ENCODE measurements around the gene BBS7. TPM values are rescaled to one million over a fixed set of nuclear protein-coding genes. Genes with fewer than 3 reads are reported as not detected.
A peak's percentile ranks its signal among the peaks of the same experiment; 100 is the strongest.

Gene BBS7
- polyA plus RNA-seq, 3 donors: 4.2 to 6.6 (median 5.5) TPM

DNA sequence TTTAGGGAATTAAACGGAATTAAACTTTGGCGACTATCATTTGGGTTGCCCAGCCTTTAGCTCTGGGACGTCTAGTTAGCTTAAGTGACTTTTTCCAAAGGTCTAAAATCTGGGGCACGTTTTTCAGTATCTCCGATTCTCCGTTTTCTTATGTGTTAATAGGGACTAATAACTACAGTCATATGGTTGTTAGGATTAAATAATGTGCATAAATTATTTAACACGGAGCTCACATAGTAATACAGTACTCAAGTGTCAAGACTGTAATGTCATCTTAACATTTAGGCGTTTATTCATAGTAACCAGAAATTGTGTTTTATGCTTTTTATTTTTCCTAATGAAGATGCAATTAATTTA is 46.1 kb downstream of the BBS7 start:
- Mint-ChIP-seq H3K9me3 (no peaks in the 10 kb centered on the region), H3K36me3 (peaks cover 12 to 15% of the 10 kb centered on the region in 2 donors), H3K27ac (peak overlapping the region; percentile 67 to 90 (median 82)), H3K4me1 (peaks cover 20% of the 10 kb centered on the region), H3K4me3 (peak overlapping the region; percentile 92 to 97), H3K27me3 (ENCODE audit: low read depth in 3 of 3) (no peaks in the 10 kb centered on the region)
- Histone ChIP-seq H3K27ac (ENCODE audit: low read depth in 1 of 2, low read length in 2 of 2) (peak overlapping the region; percentile 11 to 81), H3K9ac (ENCODE audit: insufficient read depth, low read length, poor library complexity, severe bottlenecking) (peak overlapping the region; percentile 61), H3K4me1 (ENCODE audit: control insufficient read depth in 1 of 2, insufficient read depth in 2 of 2, low read length in 2 of 2) (peaks cover 11 to 27% of the 10 kb centered on the region in 2 donors), H3K79me2 (ENCODE audit: insufficient read depth, low read length) (peaks cover 39% of the 10 kb centered on the region), H3K9me3 (replicated peaks in 1 of 2; ENCODE audit: control insufficient read depth in 1 of 2, insufficient read depth in 1 of 2, low read length in 2 of 2) (no peaks in the 10 kb centered on the region), H4K20me1 (ENCODE audit: insufficient read depth, low read length) (no peaks in the 10 kb centered on the region), H3K4me2 (replicated peaks; ENCODE audit: extremely low read depth, low read length, poor library complexity, severe bottlenecking) (peak overlapping the region; percentile 100), H3K4me3 (replicated peaks in 1 of 3; ENCODE audit: low read depth in 2 of 3, low read length in 3 of 3) (peak overlapping the region; percentile 72 to 98 (median 77)), H2AFZ (ENCODE audit: insufficient read depth, low read depth, low read length, poor library complexity, severe bottlenecking) (peak overlapping the region; percentile 95), H3K36me3 (replicated peaks in 1 of 2; ENCODE audit: control insufficient read depth in 1 of 2, insufficient read depth in 2 of 2, low read length in 2 of 2) (peaks cover 0 to 18% of the 10 kb centered on the region in 2 donors), H3K27me3 (ENCODE audit: control insufficient read depth in 2 of 2, insufficient read depth in 2 of 2, low read length in 2 of 2) (no peaks in the 10 kb centered on the region)
- TF ChIP-seq, protein P1, sequence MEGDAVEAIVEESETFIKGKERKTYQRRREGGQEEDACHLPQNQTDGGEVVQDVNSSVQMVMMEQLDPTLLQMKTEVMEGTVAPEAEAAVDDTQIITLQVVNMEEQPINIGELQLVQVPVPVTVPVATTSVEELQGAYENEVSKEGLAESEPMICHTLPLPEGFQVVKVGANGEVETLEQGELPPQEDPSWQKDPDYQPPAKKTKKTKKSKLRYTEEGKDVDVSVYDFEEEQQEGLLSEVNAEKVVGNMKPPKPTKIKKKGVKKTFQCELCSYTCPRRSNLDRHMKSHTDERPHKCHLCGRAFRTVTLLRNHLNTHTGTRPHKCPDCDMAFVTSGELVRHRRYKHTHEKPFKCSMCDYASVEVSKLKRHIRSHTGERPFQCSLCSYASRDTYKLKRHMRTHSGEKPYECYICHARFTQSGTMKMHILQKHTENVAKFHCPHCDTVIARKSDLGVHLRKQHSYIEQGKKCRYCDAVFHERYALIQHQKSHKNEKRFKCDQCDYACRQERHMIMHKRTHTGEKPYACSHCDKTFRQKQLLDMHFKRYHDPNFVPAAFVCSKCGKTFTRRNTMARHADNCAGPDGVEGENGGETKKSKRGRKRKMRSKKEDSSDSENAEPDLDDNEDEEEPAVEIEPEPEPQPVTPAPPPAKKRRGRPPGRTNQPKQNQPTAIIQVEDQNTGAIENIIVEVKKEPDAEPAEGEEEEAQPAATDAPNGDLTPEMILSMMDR (IDR thresholded peaks at IDR 0.05): no peak
- WGBS (ENCODE audit: insufficient coverage): 0% methylated on average over 3 of the region's 8 CpGs
- DNase-seq: no peak
- intact Hi-C loops (cut with micrococcal nuclease): no loop called here

DNA sequence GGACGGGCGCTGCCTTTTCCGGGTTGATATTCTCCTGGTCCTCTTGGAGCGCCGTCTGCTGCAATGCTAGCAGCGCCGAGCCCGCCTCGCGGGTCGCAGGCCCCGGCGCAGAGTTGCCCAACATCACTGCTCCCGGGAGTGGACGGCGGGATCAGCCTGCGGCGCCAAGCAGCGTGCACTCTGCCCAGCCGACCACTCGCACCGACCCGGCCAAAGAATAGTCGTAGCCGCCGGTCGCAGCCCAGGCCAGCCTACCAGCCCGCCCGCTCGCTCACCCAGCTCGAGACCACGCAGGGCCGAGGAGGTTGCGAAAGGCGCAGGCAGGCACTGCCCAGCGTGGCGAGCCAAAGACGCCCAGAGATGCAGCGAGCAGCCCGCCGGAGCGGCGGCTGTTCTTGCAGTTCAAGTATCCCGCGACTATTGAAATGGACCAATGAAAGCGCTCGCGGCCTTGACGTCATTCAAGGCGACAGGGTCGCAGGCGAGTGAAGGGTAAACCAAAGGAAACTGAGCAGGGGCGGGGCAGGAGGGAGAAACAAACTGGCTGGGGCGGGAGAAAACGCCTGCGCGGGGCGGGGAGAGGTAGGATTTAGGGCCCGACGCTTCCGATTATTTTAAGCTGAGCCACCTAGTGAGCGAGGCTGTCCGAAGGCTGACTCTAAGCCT is 46.6 kb downstream of the BBS7 start, which contains the start of gene CCNA2:
CCNA2 (minus strand) TSS at position 379 of the 666 bp plus-strand sequence; CDS start at position 124, 255 bp downstream.
- Histone ChIP-seq H3K4me3 (replicated peaks in 1 of 3; ENCODE audit: low read depth in 2 of 3, low read length in 3 of 3) (peak within 1 kb of the TSS; percentile 72 to 98 (median 77)), H3K27ac (ENCODE audit: low read depth in 1 of 2, low read length in 2 of 2) (peak within 1 kb of the TSS; percentile 11 to 81), H3K36me3 (replicated peaks in 1 of 2; ENCODE audit: control insufficient read depth in 1 of 2, insufficient read depth in 2 of 2, low read length in 2 of 2) (peaks cover 3 to 23% of the 10 kb centered on the region in 2 donors), H4K20me1 (ENCODE audit: insufficient read depth, low read length) (no peaks in the 10 kb centered on the region), H3K4me1 (ENCODE audit: control insufficient read depth in 1 of 2, insufficient read depth in 2 of 2, low read length in 2 of 2) (peaks cover 11 to 27% of the 10 kb centered on the region in 2 donors), H3K27me3 (ENCODE audit: control insufficient read depth in 2 of 2, insufficient read depth in 2 of 2, low read length in 2 of 2) (no peaks in the 10 kb centered on the region), H3K9ac (ENCODE audit: insufficient read depth, low read length, poor library complexity, severe bottlenecking) (peak within 1 kb of the TSS; percentile 61), H3K9me3 (replicated peaks in 1 of 2; ENCODE audit: control insufficient read depth in 1 of 2, insufficient read depth in 1 of 2, low read length in 2 of 2) (no peaks in the 10 kb centered on the region), H3K4me2 (replicated peaks; ENCODE audit: extremely low read depth, low read length, poor library complexity, severe bottlenecking) (peak within 1 kb of the TSS; percentile 100), H3K79me2 (ENCODE audit: insufficient read depth, low read length) (peaks cover 43% of the 10 kb centered on the region), H2AFZ (ENCODE audit: insufficient read depth, low read depth, low read length, poor library complexity, severe bottlenecking) (peak within 1 kb of the TSS; percentile 95)
- Mint-ChIP-seq H3K27me3 (ENCODE audit: low read depth in 3 of 3) (no peaks in the 10 kb centered on the region), H3K9me3 (no peaks in the 10 kb centered on the region), H3K36me3 (peaks cover 17 to 21% of the 10 kb centered on the region in 2 donors), H3K27ac (peak within 1 kb of the TSS; percentile 73 to 94 (median 87)), H3K4me1 (peaks cover 20% of the 10 kb centered on the region), H3K4me3 (peak within 1 kb of the TSS; percentile 92 to 97)
- TF ChIP-seq, protein P1 (IDR thresholded peaks at IDR 0.05): no peak
- intact Hi-C loops (cut with micrococcal nuclease): loop anchor here (2.0 kb wide), 1 partner anchor 23 kb away; the partner anchor contains the start of gene EXOSC9 (in 2 of the 2)
- peak; percentile 90 to 93 (median 90) for DNase-seq
- WGBS (ENCODE audit: insufficient coverage): under 1% methylated on average over 63 of the region's 63 CpGs
